HG02870 (cell line): ENCODE data around the gene TARBP1.
"Not testable (repeated sequence)": the region's sequence is repeated elsewhere in the genome, so short reads cannot be mapped to it uniquely, and the experiment has no call there.

Source experiments
- ATAC-seq: cut with Tn5 transposase; IDR thresholded peaks from one replicate; pipeline ENCODE4 v1.9.1; 2021; ENCODE audit warnings: mild to moderate bottlenecking, moderate library complexity; ENCODE audit not compliant: unreplicated experiment

Gene TARBP1

DNA sequence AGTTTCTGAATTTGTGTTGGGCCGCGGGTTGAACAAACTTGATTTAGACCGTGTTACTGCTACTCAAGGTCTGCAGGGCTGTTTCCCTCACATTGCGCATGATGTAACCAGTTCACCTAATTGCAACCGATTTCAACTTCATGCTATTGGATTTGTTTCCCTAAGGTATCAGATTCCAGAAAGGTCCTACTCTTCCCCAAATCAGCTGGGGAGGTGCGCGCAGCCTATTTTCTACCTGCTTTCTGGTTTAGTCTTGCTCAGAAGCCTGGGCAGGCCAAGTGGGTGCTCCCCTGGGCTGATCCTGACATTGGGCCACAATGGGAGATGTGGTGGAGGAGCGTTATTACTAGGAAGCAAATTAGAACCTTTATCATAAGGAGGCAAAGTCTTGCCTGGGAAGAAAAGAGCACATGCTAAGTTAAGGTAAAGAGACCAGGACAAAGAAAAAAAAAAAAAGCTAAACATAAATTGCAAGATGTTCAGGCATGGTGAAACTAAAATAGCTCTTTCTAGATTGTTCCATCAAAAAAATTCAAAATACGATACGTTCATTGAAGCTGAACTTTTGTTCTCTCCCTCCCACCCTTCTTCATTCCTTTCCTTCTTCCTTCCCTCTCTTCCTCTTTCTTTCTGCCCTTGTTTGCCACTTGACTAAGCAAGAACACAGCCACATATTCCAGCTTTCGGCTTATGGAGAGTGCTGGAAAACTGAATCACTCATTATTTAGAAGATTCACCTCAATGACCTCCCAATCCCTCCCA, 28.8 kb upstream of the TARBP1 start:
- ATAC-seq, result no peak

DNA sequence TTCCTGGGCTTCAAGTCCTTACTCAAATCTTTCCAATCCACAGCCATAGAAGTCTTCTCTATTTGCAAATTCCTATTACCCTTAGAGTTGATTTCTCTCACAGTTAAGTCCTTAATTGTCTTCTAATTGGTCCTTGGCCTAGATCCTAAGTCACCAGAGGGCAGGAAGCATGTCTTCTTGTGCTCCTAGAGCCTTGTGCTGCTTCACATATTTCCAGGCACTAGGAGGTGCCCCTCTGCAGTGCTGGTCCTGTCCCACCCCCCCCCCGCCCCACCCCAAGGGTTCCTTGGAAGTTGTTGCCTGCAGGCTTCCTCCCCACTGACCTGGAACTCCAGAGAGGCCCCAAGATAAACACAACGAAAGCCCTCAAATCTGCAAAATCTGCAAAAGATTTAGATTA, 28.1 kb upstream of the TARBP1 start:
- ATAC-seq, result no peak

DNA sequence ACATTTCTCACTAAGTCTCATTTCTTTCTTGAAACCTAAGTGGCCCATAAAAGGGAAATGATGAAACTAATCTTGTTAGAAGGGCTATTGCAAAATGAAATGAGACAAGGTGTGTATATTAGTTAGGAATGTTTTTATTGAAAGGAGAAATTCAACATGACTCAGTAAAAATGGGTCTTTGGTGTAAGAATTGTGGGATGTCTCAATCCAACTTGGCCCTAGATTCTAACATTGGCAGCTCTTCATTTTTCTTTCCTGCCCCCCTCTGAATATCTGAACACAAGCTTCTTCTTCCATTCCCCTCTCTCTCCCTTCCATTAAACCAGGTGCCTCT, 26.8 kb upstream of the TARBP1 start:
- ATAC-seq, result no peak

DNA sequence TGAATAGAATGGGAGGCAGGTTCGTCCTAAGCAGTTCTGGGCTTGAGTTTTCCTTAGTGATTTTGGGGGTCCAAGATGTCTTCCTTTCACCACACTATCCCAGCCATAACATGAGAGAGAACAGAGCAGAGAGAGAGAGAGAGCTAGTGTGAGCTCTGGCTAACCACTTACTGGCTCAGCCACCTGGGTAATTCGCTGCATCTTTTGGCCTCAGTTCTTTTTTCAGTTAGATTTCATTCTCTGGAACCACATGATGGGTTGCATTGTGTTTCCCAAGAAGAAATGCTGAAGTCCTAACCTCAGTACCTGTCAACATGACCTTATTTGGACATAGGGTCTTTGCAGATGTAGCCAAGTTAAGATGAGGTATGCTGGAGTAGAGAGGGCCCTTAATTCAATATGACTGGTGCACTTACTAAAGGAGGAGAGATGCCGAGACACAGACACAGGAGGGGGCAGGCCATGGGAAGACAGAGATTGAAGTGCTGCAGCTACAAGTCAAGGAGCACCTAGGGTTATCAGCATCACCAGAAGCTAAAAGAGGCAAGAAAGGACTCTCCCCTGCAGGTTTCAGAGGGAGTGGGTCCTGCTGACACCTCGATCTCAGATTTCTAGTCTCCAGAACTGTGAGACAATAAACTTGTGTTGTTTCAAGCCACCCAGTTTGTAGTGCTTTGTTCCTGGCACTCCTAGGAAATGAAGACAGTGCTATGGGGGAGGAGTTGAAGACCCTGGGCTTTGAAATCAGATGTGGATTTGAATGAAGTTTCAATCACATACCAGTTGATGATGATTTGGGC, 26.2 kb upstream of the TARBP1 start:
- no peak for ATAC-seq

DNA sequence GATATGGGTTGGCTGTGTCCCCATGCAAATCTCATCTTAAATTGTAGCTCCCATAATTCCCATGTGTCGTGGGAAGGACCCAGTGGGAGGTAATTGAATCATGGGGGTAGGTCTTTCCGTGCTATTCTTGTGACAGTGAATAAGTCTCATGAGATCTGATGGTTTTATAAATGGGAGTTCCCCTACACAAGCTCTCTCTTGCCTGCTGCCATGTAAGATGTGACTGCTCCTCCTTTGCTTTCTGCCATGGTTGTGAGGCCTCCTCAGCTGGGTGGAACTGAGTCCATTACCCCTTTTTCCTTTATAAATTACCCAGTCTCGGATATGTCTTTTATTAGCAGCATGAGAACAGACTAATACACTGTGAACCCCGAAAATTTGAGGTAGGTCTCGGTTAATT, 25.3 kb upstream of the TARBP1 start:
- not testable (repeated sequence) for ATAC-seq

DNA sequence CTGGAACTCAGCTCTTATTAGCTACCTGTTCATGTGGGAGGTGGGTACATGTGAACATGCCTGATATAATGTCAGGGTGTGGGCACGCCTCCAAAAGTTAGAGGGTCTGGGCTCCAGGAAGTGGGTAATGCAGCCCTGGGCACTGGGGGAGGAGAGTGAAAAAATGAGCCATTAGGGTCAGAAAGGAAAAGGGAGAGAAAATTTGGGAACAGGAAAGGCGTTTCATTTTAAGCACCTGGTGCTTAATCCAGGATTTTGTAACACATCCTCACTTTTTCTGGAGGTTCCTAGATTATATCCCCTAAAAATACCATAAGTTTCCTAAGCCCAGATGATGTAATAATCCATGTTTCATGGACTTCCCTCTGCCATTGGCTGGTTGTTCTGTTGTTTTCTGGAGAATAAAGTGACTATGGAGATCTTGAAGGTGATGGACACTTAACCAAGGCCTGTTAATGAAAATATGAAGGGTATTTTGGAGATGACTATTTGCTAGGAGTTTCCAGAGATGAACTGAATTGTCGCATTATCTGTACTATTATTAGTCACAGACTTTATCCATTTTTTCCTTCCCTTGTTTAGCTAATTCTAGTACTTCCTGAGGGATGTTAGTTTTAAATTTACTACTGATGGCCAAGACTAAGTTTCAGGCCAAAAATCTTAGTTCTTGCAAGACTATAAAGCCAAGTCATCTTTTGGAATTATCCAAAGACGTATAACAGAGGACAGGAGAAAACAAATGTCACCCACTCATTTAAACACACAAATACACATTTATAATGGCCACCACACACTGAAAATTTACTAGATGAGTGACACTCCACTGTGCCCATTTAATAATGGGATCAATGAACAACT, 24.4 kb upstream of the TARBP1 start:
- no peak for ATAC-seq

DNA sequence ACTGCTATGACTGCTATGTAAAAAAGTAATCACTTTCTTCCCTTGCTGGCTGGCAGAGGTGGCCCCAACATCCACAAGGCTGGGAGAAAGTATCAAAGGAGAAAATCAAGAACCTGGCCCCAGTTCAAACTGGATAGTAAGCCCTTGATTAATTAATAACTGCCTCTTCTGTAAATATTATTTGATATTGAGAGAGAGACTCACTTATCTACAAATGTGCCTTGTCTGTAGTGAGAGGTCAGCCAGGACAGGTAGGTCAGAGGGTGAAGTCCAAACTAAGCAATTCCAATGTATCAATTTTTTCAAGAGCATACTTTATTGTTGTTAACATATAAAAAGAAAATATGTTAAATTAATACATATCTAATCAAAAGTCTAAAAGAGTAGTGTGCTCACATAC, 23.8 kb upstream of the TARBP1 start:
- no peak for ATAC-seq

DNA sequence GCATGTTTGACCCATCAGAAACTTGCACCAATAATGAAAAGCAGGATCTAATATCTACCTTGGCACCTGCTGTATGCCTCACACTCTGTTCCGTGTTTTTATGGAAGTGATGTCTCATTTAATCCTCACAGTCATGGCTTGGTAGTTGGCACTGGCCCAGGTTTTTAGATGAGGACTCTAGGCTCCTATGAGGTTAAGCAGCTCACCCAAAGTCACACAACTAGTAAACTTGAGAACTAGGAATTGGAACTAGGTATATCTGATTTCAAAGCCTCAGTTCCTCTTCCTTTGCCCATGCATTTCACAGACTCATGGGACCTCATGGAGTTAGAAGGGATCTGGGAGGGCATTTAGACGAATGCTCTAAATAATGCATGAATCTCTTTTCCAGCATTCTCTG, 21.3 kb upstream of the TARBP1 start:
- no peak for ATAC-seq

DNA sequence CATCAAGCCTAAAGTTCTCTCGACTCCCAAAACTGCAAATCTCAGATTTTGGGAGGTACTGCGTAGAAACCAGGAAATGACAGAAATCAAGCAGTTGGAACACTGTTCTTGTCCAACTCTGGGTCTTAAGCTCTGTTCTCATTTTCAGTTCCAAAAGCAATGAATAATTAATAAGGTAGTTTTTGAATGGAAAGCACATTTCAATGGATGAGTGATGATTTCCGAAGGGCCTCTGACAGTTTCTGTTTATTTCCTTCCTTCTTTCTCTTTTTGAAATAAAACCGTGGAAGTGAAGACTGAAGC, 20.9 kb upstream of the TARBP1 start:
- ATAC-seq, result no peak

DNA sequence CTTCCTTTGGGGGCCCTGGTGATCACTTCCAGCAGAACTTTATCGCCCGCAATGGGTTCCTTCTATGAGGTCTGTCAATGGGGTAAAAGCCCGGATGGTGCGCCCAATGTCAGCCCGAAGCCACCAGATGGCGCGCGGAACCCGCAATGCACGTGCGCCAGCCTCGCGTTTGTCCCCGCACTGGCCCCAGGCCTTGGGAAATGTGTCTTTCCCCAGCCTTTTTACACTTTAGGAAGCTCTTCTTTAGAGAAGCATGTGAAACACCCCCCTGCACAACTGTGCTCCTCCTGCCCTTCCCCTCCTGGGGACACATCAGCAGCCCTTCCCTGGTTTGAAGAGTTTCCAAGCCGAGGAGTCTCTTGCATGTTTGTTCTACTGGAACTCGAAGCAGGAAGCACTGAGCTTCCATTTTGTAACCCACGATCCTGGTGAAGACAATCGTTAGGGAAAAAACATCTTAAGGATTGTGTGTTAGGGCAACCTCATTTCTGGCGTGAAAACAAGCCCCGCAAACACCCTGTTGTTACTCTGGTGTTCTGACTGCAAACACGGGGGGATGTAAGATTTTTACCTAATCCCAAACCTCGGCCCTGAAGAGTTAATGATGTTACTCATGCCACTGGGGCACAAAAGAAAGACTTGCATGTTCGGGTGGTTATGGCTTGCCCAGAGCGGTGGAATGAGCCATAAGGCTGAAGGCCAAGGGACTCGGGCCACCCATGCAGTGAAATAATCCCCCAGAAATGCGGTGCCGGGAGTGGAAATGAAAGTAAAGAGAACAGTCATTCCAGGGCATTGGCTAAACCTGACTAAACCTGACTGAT, 20.4 kb upstream of the TARBP1 start:
- ATAC-seq, result peak; percentile 30

DNA sequence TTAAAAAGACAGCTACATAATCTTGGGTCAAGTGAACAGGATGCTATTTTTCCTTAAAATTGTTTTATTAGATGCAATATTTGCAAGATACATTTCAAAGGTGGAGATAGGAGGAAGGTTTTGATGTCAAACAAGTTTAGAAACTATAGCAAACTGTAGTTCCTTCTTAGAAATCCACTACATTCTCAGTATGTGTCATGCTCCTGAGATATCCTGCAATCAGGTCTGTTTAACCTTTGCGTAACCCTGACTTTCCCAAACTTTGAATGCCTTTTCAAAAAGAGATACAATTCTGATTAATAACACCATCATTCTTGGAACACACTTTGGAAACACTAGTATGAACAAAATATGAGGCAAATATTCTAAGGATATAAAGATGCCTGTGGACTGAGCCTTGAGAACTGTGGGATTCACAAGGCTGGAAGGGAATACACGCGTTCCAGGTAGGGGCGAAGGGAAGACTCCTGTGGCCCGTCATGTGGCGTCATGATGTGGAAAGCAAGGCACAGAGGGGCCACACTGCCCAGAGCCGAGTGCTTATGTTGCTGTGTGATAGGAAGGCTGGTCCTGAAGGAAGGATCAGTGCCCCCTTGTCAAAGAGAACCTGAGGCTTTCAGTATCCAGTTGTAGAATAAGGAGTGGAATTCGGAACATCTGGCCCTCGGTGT, 19.6 kb upstream of the TARBP1 start:
- no peak for ATAC-seq

DNA sequence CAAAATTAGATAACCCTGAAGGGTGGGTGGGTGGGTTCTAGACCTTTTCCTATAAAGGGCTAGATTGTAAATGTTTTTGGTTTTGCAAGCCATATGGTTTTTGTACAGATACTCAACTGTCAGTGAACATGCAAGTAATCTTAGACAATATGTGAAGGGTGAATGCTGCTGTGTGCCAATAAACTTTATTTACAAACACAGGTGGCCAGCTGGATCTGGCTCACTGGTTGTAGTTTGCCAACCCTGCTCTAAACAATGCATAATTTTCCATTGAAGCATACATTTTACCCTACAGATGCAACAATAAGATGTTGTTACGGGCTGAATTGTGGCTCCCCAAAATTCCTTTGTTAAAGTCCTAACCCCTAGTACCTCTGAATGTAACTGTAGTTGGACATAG, 18.6 kb upstream of the TARBP1 start:
- ATAC-seq, result no peak

DNA sequence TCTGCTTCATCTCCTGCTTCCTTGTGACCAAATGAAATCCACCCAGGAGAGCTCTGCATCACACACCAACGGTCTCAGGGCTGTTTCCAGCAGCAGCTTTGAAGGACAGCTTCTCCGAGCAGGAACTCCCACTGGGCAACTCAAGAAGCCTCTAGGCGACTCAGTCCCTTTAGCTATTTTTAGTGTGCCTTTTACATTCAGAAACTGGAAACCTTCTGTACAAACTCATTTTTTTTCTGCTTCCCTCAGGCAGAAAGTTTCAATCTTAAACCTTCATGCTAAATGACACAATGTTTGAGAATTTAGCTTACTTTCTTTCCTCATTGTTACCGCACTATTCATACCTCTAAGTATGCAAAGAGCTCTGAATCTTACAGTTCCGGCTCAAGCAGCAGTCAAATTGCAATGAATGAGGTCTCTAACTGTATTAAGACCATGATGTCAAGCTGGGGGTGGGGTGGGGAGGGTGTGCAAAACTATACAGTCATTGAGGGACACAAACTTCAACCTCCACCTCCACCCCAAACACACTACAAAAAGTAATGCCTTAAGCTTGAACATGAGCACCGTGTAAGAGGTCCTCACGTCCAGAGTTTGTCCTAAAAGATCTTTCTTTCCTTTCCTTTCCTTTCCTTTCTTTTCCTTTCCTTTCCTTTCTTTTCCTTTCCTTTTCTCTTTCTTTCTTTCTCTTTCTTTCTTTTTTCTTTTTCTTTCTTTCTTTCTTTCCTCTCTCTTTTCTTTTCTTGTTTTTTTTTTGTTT, 16.4 kb upstream of the TARBP1 start:
- peak; percentile 77 for ATAC-seq

DNA sequence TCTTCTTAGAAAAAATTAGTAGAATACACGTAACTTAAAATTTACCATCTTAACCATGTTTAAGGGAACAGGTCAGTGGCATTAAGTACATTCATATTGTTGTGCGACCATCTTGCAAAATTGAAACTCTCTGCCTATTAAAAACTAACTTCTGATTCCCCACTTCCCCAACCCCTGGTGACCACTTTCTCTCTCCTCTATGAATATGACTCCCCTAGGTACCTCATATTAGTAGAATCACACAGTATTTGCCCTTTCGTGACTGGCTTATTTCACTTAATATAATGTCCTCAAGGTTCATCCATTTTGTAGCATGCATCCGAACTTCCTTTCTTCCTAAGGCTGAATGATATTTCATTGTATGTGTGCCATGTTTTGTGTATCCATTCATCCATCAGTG, 15.1 kb upstream of the TARBP1 start:
- ATAC-seq, result no peak

DNA sequence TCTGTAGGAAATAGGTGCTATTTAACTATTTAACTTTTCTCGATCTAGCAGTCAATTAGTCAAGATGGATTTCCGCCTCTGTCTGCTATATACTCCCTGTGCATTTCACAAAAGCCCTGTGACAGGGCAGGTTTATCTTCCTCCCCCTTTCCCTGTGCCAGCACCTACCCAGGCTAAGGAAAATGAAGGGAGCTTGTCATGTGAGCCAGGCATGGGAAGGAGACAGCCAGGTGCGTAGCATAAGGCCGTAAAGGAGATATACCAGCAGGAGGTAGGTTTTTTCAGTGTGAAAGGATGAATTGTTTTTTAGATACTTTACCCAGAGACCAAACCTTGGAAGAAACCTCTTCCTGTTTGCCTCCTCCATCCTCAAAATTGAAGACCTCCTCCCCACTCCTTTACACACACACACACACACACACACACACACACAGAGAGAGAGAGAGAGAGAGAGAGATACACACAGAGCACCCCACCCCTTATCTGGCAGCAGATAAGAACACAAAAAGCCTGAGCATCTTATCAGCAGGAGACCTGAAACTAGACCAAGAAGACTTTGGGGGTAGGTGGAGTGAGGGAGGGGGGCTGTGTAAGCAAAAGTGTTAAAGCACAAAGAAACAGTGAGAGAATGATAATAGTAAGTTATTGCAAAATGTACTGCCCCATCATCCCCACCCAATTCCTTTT, 12.0 kb upstream of the TARBP1 start:
- ATAC-seq, result no peak

DNA sequence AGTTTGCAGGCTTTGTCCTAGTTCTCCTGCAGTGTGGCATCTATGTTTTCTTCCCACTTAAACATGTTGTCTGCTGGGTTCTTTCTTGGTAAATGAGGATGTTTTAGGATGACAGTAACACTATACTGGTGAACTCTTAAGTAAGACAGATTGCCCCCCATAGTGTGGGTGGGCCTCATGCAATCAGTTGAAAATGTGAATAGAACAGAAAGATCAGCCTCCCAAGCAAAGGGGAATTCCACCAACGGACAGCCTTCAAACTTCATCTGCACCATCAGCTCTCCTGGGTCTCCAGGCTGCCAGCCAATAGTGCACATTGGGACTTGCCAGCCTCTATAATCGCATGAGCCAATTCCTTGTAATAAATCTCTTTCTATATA, 10.7 kb upstream of the TARBP1 start:
- ATAC-seq, result no peak

DNA sequence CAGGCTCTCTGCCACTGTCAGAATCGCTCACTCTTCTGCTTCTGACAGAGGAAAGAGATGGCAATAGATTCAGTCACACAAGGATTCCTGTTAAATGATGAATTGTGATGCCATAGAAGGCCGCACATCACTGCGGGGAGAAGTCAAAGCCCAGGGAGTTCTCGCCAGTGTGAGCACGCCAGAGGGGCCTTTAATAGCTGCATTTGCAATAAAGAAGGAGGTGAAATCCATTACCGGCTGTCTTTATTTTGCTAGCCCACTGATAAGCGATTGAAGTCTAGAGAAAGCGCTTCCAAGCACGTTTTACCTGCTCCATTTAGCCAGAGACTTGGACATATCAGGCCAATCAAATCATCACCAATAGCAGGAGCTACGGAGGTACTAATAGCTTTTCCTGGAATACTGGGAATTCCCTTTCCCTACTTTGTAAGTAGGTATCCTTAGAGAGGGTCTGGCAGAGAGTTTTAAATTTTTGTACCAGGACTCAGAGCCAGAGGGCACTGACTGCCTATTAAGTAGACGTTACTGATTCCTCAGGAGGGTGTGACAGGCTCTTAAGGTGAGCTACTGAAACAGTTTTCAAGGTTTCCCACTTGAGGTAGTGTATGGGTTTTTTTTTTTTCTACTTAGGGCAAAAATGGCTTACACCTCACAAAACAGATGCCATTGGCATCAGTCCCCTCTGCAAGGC, 10.2 kb upstream of the TARBP1 start:
- no peak for ATAC-seq
